Activated CD8-positive, alpha-beta T cell treated with anti-CD3 and anti-CD28 coated beads for 36 hours (primary cell): ENCODE measurements around the gene NPDC1. TPM values are rescaled to one million over a fixed set of nuclear protein-coding genes. Genes with fewer than 3 reads are reported as not detected.

Source experiments
- ATAC-seq: fragments of 200-7000 bp; cut with Tn5 transposase; one replicate; pipeline ENCODE4 v1.10.0; 2021; ENCODE audit warnings: mild to moderate bottlenecking, moderate library complexity
- CTCF ChIA-PET: fragments of 350-600 bp; sonication (Branson Sonifier 250); formaldehyde crosslinking; loops from one replicate; lab custom pipeline; 2021; ENCODE audit warnings: antibody characterized with exemption; lab: Charles Lee
- POLR2A ChIA-PET: fragments of 350-600 bp; sonication (Branson Sonifier 250); formaldehyde crosslinking; loops from one replicate; lab custom pipeline; 2021; ENCODE audit warnings: antibody characterized with exemption; lab: Charles Lee
- DNase-seq: peaks from one replicate; pipeline ENCODE4 v3.0.0-alpha.2; 2020
- H3K27ac Mint-ChIP-seq: one replicate; pipeline ENCODE4 v1.8.0; 2021; ENCODE audit warnings: mild to moderate bottlenecking, mixed read lengths
- H3K27me3 Mint-ChIP-seq: one replicate; pipeline ENCODE4 v1.8.0; 2021; ENCODE audit warnings: mixed read lengths
- H3K36me3 Mint-ChIP-seq: one replicate; pipeline ENCODE4 v1.8.0; 2021; ENCODE audit warnings: low read depth, mixed read lengths
- H3K4me1 Mint-ChIP-seq: one replicate; pipeline ENCODE4 v1.8.0; 2021; ENCODE audit warnings: low read depth, mixed read lengths
- H3K4me3 Mint-ChIP-seq: one replicate; pipeline ENCODE4 v1.8.0; 2021; ENCODE audit warnings: mild to moderate bottlenecking, moderate library complexity, mixed read lengths
- H3K9me3 Mint-ChIP-seq: one replicate; pipeline ENCODE4 v1.8.0; 2021; ENCODE audit warnings: mixed read lengths
- intact Hi-C: fragments of 100-400 bp; cut with micrococcal nuclease; formaldehyde crosslinking; loops from one replicate; pipeline ENCODE4 v1.10.0; 2022
- total RNA-seq, 2 experiments: library from RNA; stranded (reverse); gene quantifications; one replicate each; pipeline ENCODE4 v1.2.3, GENCODE V29; 2021
- TF ChIP-seq, protein P1 (sequence below): fragments of 200-600 bp; IDR thresholded peaks from one replicate; pipeline ENCODE4 v1.8.0; 2022; ENCODE audit warnings: antibody characterized with exemption, mild to moderate bottlenecking

Gene NPDC1
- total RNA-seq, 2 experiments from 2014 or later: 18.2 to 21.2 TPM

DNA sequence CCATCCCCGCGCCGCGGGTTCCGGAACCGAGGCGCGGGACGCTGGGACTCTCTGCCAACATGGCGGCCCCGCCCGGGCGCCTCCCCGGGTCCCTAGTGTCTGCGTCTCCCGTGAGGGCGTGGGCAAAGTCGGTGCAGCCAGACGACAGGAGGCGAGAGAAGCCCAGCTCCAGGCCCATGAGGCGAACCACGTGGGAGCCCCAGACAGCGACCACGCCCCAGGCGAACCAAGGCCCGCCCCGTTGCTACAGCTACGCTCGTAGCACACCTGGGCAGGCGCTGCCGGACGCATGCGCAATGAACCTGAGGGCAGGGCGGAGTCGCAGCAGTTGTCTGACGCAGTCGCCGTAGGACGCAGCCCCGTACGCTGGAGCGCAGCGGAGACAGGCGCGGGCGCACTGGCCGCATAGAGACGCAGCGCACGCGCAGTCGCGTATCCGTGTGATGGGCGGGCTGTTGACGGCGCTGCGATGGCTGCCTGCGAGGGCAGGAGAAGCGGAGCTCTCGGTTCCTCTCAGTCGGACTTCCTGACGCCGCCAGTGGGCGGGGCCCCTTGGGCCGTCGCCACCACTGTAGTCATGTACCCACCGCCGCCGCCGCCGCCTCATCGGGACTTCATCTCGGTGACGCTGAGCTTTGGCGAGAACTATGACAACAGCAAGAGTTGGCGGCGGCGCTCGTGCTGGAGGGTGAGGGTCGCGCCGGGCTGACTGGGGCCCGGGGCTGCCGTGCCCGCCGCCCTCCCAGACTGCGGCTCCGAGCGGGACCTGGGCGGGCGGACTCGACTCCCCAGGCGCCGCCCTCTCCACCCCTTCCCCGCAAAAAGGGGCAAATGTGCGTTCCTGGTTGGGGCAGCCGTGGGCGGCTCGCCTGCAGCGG is 40.8 kb upstream of the NPDC1 start, which contains the start of gene MAN1B1:
Gene MAN1B1 (plus strand): TSS at position 455 of the 878 bp plus-strand sequence. CDS start 15 bp downstream, at position 470.
- ChIA-PET CTCF (interaction anchor here (1.0 to 3.2 kb wide), 12 partner anchors 9 to 150 kb away, joined by 3 to 17 read pairs (median 4); partner anchors contain the start of genes ABCA2, SAPCD2 and UAP1L1), POLR2A (interaction anchor here (0.6 to 2.2 kb wide), 19 partner anchors 8 to 293 kb away, joined by 3 to 12 read pairs (median 3); partner anchors contain the start of genes ANAPC2, SAPCD2, SSNA1 and UAP1L1)
- TF ChIP-seq, protein P1, sequence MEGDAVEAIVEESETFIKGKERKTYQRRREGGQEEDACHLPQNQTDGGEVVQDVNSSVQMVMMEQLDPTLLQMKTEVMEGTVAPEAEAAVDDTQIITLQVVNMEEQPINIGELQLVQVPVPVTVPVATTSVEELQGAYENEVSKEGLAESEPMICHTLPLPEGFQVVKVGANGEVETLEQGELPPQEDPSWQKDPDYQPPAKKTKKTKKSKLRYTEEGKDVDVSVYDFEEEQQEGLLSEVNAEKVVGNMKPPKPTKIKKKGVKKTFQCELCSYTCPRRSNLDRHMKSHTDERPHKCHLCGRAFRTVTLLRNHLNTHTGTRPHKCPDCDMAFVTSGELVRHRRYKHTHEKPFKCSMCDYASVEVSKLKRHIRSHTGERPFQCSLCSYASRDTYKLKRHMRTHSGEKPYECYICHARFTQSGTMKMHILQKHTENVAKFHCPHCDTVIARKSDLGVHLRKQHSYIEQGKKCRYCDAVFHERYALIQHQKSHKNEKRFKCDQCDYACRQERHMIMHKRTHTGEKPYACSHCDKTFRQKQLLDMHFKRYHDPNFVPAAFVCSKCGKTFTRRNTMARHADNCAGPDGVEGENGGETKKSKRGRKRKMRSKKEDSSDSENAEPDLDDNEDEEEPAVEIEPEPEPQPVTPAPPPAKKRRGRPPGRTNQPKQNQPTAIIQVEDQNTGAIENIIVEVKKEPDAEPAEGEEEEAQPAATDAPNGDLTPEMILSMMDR: no peak
- Mint-ChIP-seq H3K27ac (peak within 1 kb of the TSS; percentile 94), H3K27me3 (no peaks in the 10 kb centered on the region), H3K36me3 (peaks cover 10% of the 10 kb centered on the region), H3K4me3 (peak within 1 kb of the TSS; percentile 90), H3K9me3 (no peaks in the 10 kb centered on the region), H3K4me1 (peaks cover 38% of the 10 kb centered on the region)
- intact Hi-C loops: no loop called here
- DNase-seq (peak; percentile 100), ATAC-seq (peak; percentile 86)

DNA sequence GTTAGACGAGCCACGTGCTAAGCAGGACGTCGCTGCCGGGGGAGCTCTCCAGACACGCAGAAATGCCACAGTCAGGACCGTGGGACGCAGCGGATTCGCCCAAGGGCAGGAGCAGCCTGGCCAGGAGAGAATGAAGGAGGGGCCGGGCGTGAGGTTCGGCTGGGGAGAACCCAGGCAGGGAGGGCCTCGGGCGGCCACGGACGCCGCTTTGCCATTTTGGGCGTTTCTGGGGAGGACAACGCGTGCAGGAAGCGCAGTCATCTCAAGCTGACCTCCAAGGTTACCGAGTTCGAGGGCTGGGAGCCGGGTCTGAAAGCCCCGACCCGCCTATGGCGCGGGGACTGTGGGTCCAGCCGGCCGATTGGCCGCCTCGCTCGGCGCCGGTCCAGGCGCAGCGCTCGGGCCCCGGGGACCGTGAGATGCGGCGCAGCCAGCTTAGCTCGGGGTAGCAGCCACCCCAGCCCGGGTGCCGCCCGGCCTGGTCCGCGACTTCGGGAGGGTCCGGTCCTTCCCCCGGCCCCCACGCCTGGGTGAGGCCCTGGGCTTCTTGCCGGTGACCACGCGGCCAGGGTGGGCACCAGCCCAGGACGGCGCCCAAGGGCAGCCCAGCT is 40.0 kb upstream of the NPDC1 start:
- TF ChIP-seq, protein P1: no peak
- H3K36me3 Mint-ChIP-seq: peaks cover 13% of the 10 kb centered on the region
- peak overlapping the region; percentile 90 for H3K4me3 Mint-ChIP-seq
- H3K27me3 Mint-ChIP-seq: no peaks in the 10 kb centered on the region
- no peak for ATAC-seq
- H3K27ac Mint-ChIP-seq: peak overlapping the region; percentile 94
- intact Hi-C loops: no loop called here
- ChIA-PET CTCF (interaction anchor here (1.0 to 3.2 kb wide), 10 partner anchors 9 to 151 kb away, joined by 4 to 17 read pairs (median 6); partner anchors contain the start of genes ABCA2, SAPCD2 and UAP1L1), POLR2A (interaction anchor here (0.6 to 2.2 kb wide), 16 partner anchors 8 to 292 kb away, joined by 3 to 12 read pairs (median 3); partner anchors contain the start of genes SAPCD2 and UAP1L1)
- DNase-seq: peak; percentile 57
- no peaks in the 10 kb centered on the region for H3K9me3 Mint-ChIP-seq
- peaks cover 39% of the 10 kb centered on the region for H3K4me1 Mint-ChIP-seq

DNA sequence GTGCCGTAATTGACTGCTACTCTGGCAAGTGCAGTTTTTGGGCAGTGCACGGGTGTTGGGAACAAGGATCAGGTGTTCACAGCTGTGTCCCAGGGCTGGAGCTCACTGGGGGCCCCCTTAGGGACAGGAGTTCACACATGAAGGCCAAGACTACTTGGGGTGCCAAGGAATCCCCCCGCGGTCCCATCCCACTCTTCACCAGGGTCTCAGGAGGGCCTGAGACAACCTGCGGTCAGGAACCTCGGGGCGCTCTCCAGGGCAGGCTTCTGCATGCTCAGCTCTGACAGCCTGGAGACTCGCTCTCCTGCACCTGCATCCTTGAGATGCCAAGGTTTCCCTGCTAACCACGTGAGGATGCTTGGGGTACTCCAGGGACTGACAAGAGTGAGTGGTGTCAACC is 38.5 kb upstream of the NPDC1 start:
- TF ChIP-seq, protein P1: no peak
- ChIA-PET CTCF (interaction anchor here (1.2 to 3.2 kb wide), 5 partner anchors 11 to 56 kb away, joined by 3 to 13 read pairs (median 4); partner anchors contain the start of gene ABCA2), POLR2A (interaction anchor here (1.1 to 1.2 kb wide), 2 partner anchors 14 to 49 kb away, joined by 3 read pairs; no protein-coding TSS in a partner anchor)
- ATAC-seq (no peak), DNase-seq (no peak)
- Mint-ChIP-seq H3K4me3 (no peak overlapping the region), H3K4me1 (peaks cover 42% of the 10 kb centered on the region), H3K9me3 (no peaks in the 10 kb centered on the region), H3K27ac (no peak overlapping the region), H3K27me3 (no peaks in the 10 kb centered on the region), H3K36me3 (peaks cover 18% of the 10 kb centered on the region)
- intact Hi-C loops: no loop called here

DNA sequence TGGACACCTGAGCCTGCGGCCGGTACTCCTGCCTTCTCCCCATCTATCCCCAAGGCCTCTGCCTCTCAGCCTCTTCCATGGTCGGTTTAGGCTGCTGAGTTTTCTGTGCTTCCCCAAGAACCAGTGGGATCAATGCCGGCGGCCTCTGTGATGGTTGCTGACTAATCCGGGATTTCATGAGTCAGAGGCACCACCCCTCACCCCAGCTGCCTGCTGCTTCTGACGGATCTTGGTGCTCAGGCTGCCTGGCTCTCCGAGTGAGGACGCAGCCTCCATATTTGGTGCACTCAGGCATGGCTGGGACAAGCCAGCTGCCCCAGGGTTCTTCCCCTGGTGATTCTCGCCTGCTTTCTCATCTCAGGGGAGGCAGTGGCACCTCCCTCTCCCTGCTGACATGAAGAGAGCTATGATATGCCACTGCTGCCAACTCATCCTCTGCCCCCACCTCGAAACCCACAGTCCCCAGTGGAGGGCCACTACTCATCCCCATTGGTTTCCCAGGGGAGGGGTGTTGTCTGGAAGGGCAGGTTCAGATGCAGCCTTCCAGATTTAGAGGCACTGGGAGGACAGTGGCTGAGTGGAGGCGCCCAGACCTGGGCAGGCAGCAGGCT is 37.5 kb upstream of the NPDC1 start:
- H3K27me3 Mint-ChIP-seq: no peaks in the 10 kb centered on the region
- no peak overlapping the region for H3K4me3 Mint-ChIP-seq
- peak overlapping the region; percentile 38 for H3K27ac Mint-ChIP-seq
- DNase-seq (peak; percentile 49), ATAC-seq (no peak)
- H3K9me3 Mint-ChIP-seq: no peaks in the 10 kb centered on the region
- ChIA-PET POLR2A (interaction anchor here (0.6 to 1.1 kb wide), 2 partner anchors 13 to 14 kb away, joined by 3 read pairs; no protein-coding TSS in a partner anchor), CTCF (interaction anchor here (0.6 to 1.2 kb wide), 2 partner anchors 20 to 153 kb away, joined by 4 read pairs; no protein-coding TSS in a partner anchor)
- intact Hi-C loops: no loop called here
- H3K36me3 Mint-ChIP-seq: peaks cover 16% of the 10 kb centered on the region
- TF ChIP-seq, protein P1: no peak
- peaks cover 35% of the 10 kb centered on the region for H3K4me1 Mint-ChIP-seq
